A549 (cell line): ENCODE data around the gene TMEM175. TPM values are rescaled to one million over a fixed set of nuclear protein-coding genes. Genes with fewer than 3 reads are reported as not detected.
"Not testable (repeated sequence)": the region's sequence is repeated elsewhere in the genome, so short reads cannot be mapped to it uniquely, and the experiment has no call there.

ENCODE experiments used
- ATAC-seq, 2 experiments: fragments of 200-7000 bp in 1 of 2; fragments of >200 bp in 1 of 2; cut with Nextera tagmentation in 1 of 2; cut with Tn5 transposase in 1 of 2; 3 replicates each; pipeline versions ENCODE4 v1.8.0 to v1.9.1; 2018 to 2020; ENCODE audit warnings: mild to moderate bottlenecking in 1 of 2, moderate library complexity in 1 of 2
- CTCF ChIA-PET: fragments of 300-600 bp; sonication (Branson Sonifier 250); formaldehyde crosslinking; extraction: SDS; loops from one replicate; lab custom pipeline; 2021; ENCODE audit warnings: antibody characterized with exemption, inconsistent platforms; lab: Yijun Ruan, JAX
- POLR2A ChIA-PET: fragments of 350-600 bp; formaldehyde crosslinking; extraction: SDS; loops from one replicate; lab custom pipeline; 2021; ENCODE audit warnings: antibody characterized with exemption, inconsistent platforms; lab: Yijun Ruan, JAX
- DNase-seq, 2 experiments: peaks; one replicate each; pipeline versions ENCODE4 v3.0.0 to v3.0.0-alpha.2; 2011 to 2016; ENCODE audit warnings: low read depth in 1 of 2, low spot score in 1 of 2
- FAIRE-seq: peaks from 2 replicates; lab custom pipeline; 2011; peaks lifted over from hg19 to GRCh38; lab: Jason Lieb, UNC
- H3K27ac ChIP-seq, 2 experiments: fragments of >200 bp; sonication (Bioruptor Twin); formaldehyde crosslinking; 3 replicates each; pipeline ENCODE4 v1.5.1; 2016 to 2017
- H3K4me1 ChIP-seq: fragments of >200 bp; sonication (Bioruptor Twin); formaldehyde crosslinking; 3 replicates; pipeline ENCODE4 v1.6.1; 2016
- H3K4me2 ChIP-seq: fragments of >200 bp; sonication (Bioruptor Twin); formaldehyde crosslinking; 3 replicates; pipeline ENCODE4 v1.6.1; 2016
- H3K4me3 ChIP-seq: fragments of >200 bp; sonication (Bioruptor Twin); formaldehyde crosslinking; 3 replicates; pipeline ENCODE4 v1.5.1; 2016
- H3K9me3 ChIP-seq: fragments of >200 bp; sonication (Bioruptor Twin); formaldehyde crosslinking; 3 replicates; pipeline ENCODE4 v1.6.1; 2016
- CBX2 ChIP-seq: fragments of 200-600 bp; sonication (generic); IDR thresholded peaks from 2 replicates; pipeline ENCODE4 v1.6.1; 2016; ENCODE audit warnings: low read depth, mild to moderate bottlenecking, borderline replicate concordance
- HEYL ChIP-seq: fragments of 250-450 bp; sonication (Bioruptor Pico); IDR thresholded peaks from 2 replicates; pipeline ENCODE4 v1.8.0; 2021; ENCODE audit warnings: mild to moderate bottlenecking, moderate library complexity
- HOXB5 ChIP-seq: fragments of 250-450 bp; sonication (Bioruptor Pico); IDR thresholded peaks from 2 replicates; pipeline ENCODE4 v1.5.0; 2020; ENCODE audit warnings: mild to moderate bottlenecking, moderate library complexity
- POLR2A ChIP-seq: IDR thresholded peaks from 2 replicates; pipeline ENCODE4 v1.6.1; 2012; ENCODE audit warnings: mild to moderate bottlenecking, low read length
- RAD21 ChIP-seq, 2 experiments: fragments of >200 bp in 1 of 2; sonication (Bioruptor Twin) in 1 of 2; formaldehyde crosslinking in 1 of 2; IDR thresholded peaks in 1 of 2; conservative IDR thresholded peaks in 1 of 2; 2 replicates in 1 of 2; 3 replicates in 1 of 2; pipeline ENCODE4 v1.6.1; 2012 to 2018; ENCODE audit warnings: inconsistent platforms in 1 of 2
- TFCP2L1 ChIP-seq: fragments of 250-450 bp; sonication (Bioruptor Pico); IDR thresholded peaks from 2 replicates; pipeline ENCODE4 v1.5.0; 2021; ENCODE audit warnings: mild to moderate bottlenecking
- WGBS: methylation state at CpG from one replicate; pipeline ENCODE4 v1.1.6; 2017; ENCODE audit errors: missing lambda C conversion rate; 5-methylcytosine and 5-hydroxymethylcytosine counted together
- polyA plus RNA-seq, 4 experiments: library from polyadenylated mRNA; depleted of rRNA in 3 of 4; stranded (reverse); fragments of >200 nt; fragmentation: RNase III in 1 of 4; extraction: RNeasy Plus Mini Kit Qiagen cat#74134 plus additional on column Dnase treatment in 1 of 4; gene quantifications; 2 replicates in 3 of 4; 3 replicates in 1 of 4; pipeline ENCODE4 v1.2.3, GENCODE V29; 2011 to 2017
- TF ChIP-seq, protein P1 (sequence below): fragments of >200 bp; sonication (Bioruptor Twin); formaldehyde crosslinking; IDR thresholded peaks from 3 replicates; pipeline ENCODE4 v1.5.1; 2016
- TF ChIP-seq, protein P2 (sequence below): fragments of 250-450 bp; sonication (Bioruptor Pico); IDR thresholded peaks from 2 replicates; pipeline ENCODE4 v1.5.0; 2021; ENCODE audit warnings: mild to moderate bottlenecking, moderate library complexity, borderline replicate concordance
- TF ChIP-seq, protein P3 (sequence below): IDR thresholded peaks from 2 replicates; pipeline ENCODE4 v1.6.1; 2012
- TF ChIP-seq, protein P4 (sequence below): fragments of >200 bp; sonication (Bioruptor Twin); formaldehyde crosslinking; IDR thresholded peaks from 3 replicates; pipeline ENCODE4 v1.6.1; 2016
- TF ChIP-seq, protein P5 (sequence below): fragments of 150-350 bp; IDR thresholded peaks from 2 replicates; pipeline ENCODE4 v1.6.1; 2014; ENCODE audit warnings: low read depth, mild to moderate bottlenecking, low read length

TMEM175 gene
- polyA plus RNA-seq, 2 of the 4 experiments (the other 2 are of a cell fraction) = 15.7 to 19.4 TPM

GRCh38 chr4:917992-918391 is 14.3 kb upstream of the TMEM175 start (continued):
- TF ChIP-seq, protein P1, sequence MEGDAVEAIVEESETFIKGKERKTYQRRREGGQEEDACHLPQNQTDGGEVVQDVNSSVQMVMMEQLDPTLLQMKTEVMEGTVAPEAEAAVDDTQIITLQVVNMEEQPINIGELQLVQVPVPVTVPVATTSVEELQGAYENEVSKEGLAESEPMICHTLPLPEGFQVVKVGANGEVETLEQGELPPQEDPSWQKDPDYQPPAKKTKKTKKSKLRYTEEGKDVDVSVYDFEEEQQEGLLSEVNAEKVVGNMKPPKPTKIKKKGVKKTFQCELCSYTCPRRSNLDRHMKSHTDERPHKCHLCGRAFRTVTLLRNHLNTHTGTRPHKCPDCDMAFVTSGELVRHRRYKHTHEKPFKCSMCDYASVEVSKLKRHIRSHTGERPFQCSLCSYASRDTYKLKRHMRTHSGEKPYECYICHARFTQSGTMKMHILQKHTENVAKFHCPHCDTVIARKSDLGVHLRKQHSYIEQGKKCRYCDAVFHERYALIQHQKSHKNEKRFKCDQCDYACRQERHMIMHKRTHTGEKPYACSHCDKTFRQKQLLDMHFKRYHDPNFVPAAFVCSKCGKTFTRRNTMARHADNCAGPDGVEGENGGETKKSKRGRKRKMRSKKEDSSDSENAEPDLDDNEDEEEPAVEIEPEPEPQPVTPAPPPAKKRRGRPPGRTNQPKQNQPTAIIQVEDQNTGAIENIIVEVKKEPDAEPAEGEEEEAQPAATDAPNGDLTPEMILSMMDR = no peak
- TF ChIP-seq, all 56 proteins: peak for 0

GRCh38 chr4:918591-918990 is 13.7 kb upstream of the TMEM175 start:
- DNase-seq, FAIRE-seq, H3K4me3 ChIP-seq, H3K27ac ChIP-seq, CTCF ChIA-PET, POLR2A ChIA-PET, H3K9me3 ChIP-seq, ATAC-seq, H3K4me2 ChIP-seq, H3K4me1 ChIP-seq: not testable (repeated sequence)
- WGBS = 74% methylated on average over 6 of the region's 6 CpGs

- H3K9me3 ChIP-seq, H3K4me2 ChIP-seq, CTCF ChIA-PET, FAIRE-seq, H3K27ac ChIP-seq, POLR2A ChIA-PET, H3K4me1 ChIP-seq, DNase-seq, ATAC-seq, H3K4me3 ChIP-seq: not testable (repeated sequence)
- WGBS = 94% methylated on average over 9 of the region's 15 CpGs
These were observed 13.1 kb upstream of the TMEM175 start for GRCh38 chr4:919004-919680.

- 96% methylated on average over 17 of the region's 17 CpGs for WGBS
- DNase-seq = no peak
- Histone ChIP-seq H3K9me3 (no peaks in the 10 kb centered on the region), H3K4me2 (no peak overlapping the region), H3K27ac (no peak overlapping the region), H3K4me3 (no peak overlapping the region), H3K4me1 (no peaks in the 10 kb centered on the region)
- no peak for ATAC-seq
- POLR2A ChIA-PET = no interaction called here
- CTCF ChIA-PET = interaction anchor here (1.0 kb wide), 1 partner anchor 179 kb away, joined by 3 read pairs; no protein-coding TSS in a partner anchor
- FAIRE-seq = no peak
- no peak for TF ChIP-seq POLR2A
- TF ChIP-seq CBX2 = no peak
- no peak for TF ChIP-seq HOXB5 (CRISPR knock-in tag)
- TF ChIP-seq, protein P2, sequence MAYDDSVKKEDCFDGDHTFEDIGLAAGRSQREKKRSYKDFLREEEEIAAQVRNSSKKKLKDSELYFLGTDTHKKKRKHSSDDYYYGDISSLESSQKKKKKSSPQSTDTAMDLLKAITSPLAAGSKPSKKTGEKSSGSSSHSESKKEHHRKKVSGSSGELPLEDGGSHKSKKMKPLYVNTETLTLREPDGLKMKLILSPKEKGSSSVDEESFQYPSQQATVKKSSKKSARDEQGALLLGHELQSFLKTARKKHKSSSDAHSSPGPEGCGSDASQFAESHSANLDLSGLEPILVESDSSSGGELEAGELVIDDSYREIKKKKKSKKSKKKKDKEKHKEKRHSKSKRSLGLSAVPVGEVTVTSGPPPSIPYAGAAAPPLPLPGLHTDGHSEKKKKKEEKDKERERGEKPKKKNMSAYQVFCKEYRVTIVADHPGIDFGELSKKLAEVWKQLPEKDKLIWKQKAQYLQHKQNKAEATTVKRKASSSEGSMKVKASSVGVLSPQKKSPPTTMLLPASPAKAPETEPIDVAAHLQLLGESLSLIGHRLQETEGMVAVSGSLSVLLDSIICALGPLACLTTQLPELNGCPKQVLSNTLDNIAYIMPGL (CRISPR knock-in tag) = no peak
- no peak for TF ChIP-seq TFCP2L1 (CRISPR knock-in tag)
- TF ChIP-seq, protein P3, sequence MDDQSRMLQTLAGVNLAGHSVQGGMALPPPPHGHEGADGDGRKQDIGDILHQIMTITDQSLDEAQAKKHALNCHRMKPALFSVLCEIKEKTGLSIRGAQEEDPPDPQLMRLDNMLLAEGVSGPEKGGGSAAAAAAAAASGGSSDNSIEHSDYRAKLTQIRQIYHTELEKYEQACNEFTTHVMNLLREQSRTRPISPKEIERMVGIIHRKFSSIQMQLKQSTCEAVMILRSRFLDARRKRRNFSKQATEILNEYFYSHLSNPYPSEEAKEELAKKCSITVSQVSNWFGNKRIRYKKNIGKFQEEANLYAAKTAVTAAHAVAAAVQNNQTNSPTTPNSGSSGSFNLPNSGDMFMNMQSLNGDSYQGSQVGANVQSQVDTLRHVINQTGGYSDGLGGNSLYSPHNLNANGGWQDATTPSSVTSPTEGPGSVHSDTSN = no peak
- TF ChIP-seq, protein P4, sequence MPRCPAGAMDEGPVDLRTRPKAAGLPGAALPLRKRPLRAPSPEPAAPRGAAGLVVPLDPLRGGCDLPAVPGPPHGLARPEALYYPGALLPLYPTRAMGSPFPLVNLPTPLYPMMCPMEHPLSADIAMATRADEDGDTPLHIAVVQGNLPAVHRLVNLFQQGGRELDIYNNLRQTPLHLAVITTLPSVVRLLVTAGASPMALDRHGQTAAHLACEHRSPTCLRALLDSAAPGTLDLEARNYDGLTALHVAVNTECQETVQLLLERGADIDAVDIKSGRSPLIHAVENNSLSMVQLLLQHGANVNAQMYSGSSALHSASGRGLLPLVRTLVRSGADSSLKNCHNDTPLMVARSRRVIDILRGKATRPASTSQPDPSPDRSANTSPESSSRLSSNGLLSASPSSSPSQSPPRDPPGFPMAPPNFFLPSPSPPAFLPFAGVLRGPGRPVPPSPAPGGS = no peak
- no peak for TF ChIP-seq RAD21 (conservative IDR thresholded peaks at IDR 0.05 in 1 of 2, IDR thresholded peaks at IDR 0.05 in 1 of 2)
- TF ChIP-seq HEYL = no peak
- TF ChIP-seq, protein P5, sequence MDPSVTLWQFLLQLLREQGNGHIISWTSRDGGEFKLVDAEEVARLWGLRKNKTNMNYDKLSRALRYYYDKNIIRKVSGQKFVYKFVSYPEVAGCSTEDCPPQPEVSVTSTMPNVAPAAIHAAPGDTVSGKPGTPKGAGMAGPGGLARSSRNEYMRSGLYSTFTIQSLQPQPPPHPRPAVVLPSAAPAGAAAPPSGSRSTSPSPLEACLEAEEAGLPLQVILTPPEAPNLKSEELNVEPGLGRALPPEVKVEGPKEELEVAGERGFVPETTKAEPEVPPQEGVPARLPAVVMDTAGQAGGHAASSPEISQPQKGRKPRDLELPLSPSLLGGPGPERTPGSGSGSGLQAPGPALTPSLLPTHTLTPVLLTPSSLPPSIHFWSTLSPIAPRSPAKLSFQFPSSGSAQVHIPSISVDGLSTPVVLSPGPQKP = no peak
These were observed 10.4 kb upstream of the TMEM175 start for GRCh38 chr4:921830-922331.
